HepG2 (cell line): ENCODE data around the gene LITAF. TPM values are rescaled to one million over a fixed set of nuclear protein-coding genes. Genes with fewer than 3 reads are reported as not detected.

Source experiments
- ATAC-seq: fragments of 200-7000 bp; cut with Tn5 transposase; 3 replicates; pipeline ENCODE4 v1.9.1; 2020; ENCODE audit warnings: mild to moderate bottlenecking, moderate library complexity
- BruUV-seq: library from RNA; stranded (reverse); fragments of 400-500 nt; replicated peaks from 2 replicates; lab custom pipeline; 2021; lab: Mats Ljungman, UMichigan
- CTCF ChIA-PET: fragments of 300-600 bp; formaldehyde crosslinking; extraction: SDS; loops from one replicate; lab custom pipeline; 2021; ENCODE audit warnings: low total read pairs, inconsistent platforms, low intra/inter-chr PET ratio; lab: Yijun Ruan, JAX
- POLR2A ChIA-PET: fragments of 350-600 bp; sonication (Branson Sonifier 250); formaldehyde crosslinking; loops from one replicate; lab custom pipeline; 2020; ENCODE audit warnings: antibody characterized with exemption, inconsistent platforms; lab: Yijun Ruan, JAX
- DNase-seq: peaks from one replicate; pipeline ENCODE4 v3.0.0-alpha.2; 2015; ENCODE audit warnings: low spot score
- FAIRE-seq: peaks from 3 replicates; lab custom pipeline; 2011; peaks lifted over from hg19 to GRCh38; lab: Jason Lieb, UNC
- H2AFZ ChIP-seq: one replicate; pipeline ENCODE4 v1.6.1; 2011; ENCODE audit warnings: low read length, inconsistent platforms
- H3K27ac ChIP-seq: fragments of 300-600 bp; 3 replicates; pipeline ENCODE4 v1.8.0; 2011; ENCODE audit warnings: mixed run types, mild to moderate bottlenecking, mixed read lengths, low read length, inconsistent platforms; ENCODE audit not compliant: insufficient read depth; ENCODE audit errors: extremely low read length
- H3K27me3 ChIP-seq, 2 experiments: fragments of 200-600 bp in 1 of 2; 2 replicates in 1 of 2; 3 replicates in 1 of 2; pipeline versions ENCODE4 v1.6.0 to v1.8.0; 2011; ENCODE audit warnings: low read length in 2 of 2, mild to moderate bottlenecking in 2 of 2, moderate library complexity in 2 of 2, inconsistent platforms in 1 of 2; ENCODE audit not compliant: insufficient read depth in 2 of 2, control insufficient read depth in 1 of 2
- H3K36me3 ChIP-seq, 2 experiments: fragments of 200-600 bp in 1 of 2; replicated peaks in 1 of 2; 2 replicates in 1 of 2; 3 replicates in 1 of 2; pipeline versions ENCODE4 v1.5.1 to v1.8.0; 2011; ENCODE audit warnings: low read length in 2 of 2, inconsistent platforms in 1 of 2; ENCODE audit not compliant: insufficient read depth in 2 of 2, control insufficient read depth in 1 of 2
- H3K4me1 ChIP-seq: 2 replicates; pipeline ENCODE4 v1.5.1; 2012; ENCODE audit warnings: low read length, inconsistent platforms; ENCODE audit not compliant: insufficient read depth
- H3K4me2 ChIP-seq: 2 replicates; pipeline ENCODE4 v1.6.0; 2011; ENCODE audit warnings: low read depth, low read length, inconsistent platforms
- H3K4me3 ChIP-seq, 3 experiments: fragments of 200-600 bp in 1 of 3; sonication (generic), shearing (Covaris generic) in 1 of 3; replicated peaks in 1 of 3; 2 replicates each; pipeline ENCODE4 v1.5.1; 2011 to 2016; ENCODE audit warnings: low read length in 3 of 3, inconsistent platforms in 2 of 3, low read depth in 2 of 3, mild to moderate bottlenecking in 2 of 3, control low read depth in 1 of 3, mixed read lengths in 1 of 3; ENCODE audit not compliant: insufficient read depth in 1 of 3
- H3K79me2 ChIP-seq: one replicate; pipeline ENCODE4 v1.6.1; 2011; ENCODE audit warnings: low read length, inconsistent platforms; ENCODE audit not compliant: insufficient read depth
- H3K9ac ChIP-seq: 2 replicates; pipeline ENCODE4 v1.6.0; 2011; ENCODE audit warnings: mild to moderate bottlenecking, low read depth, low read length, inconsistent platforms; ENCODE audit not compliant: insufficient read depth
- H3K9me3 ChIP-seq: 2 replicates; pipeline ENCODE4 v1.5.1; 2012; ENCODE audit warnings: mild to moderate bottlenecking, low read length
- H4K20me1 ChIP-seq: 2 replicates; pipeline ENCODE4 v1.6.0; 2011; ENCODE audit warnings: inconsistent platforms, mild to moderate bottlenecking, low read length, moderate library complexity; ENCODE audit not compliant: insufficient read depth
- GLI4 ChIP-seq: sonication (generic); formaldehyde crosslinking; IDR thresholded peaks from 2 replicates; pipeline ENCODE4 v1.5.1; 2020; ENCODE audit warnings: missing genetic modification reagents, mild to moderate bottlenecking, moderate library complexity, borderline replicate concordance
- SRF ChIP-seq: IDR thresholded peaks from 2 replicates; pipeline ENCODE4 v1.6.1; 2011; ENCODE audit warnings: mild to moderate bottlenecking, low read depth, low read length, moderate library complexity
- ZC3H4 ChIP-seq: sonication (generic); formaldehyde crosslinking; IDR thresholded peaks from 2 replicates; pipeline ENCODE4 v1.4.0; 2020; ENCODE audit warnings: missing genetic modification reagents, borderline replicate concordance
- ZNF3 ChIP-seq: IDR thresholded peaks from 2 replicates; pipeline ENCODE4 v1.7.0; 2017; ENCODE audit warnings: inconsistent platforms
- ZNF644 ChIP-seq: IDR thresholded peaks from 2 replicates; pipeline ENCODE4 v1.6.1; 2016; ENCODE audit warnings: low read depth
- ZNF781 ChIP-seq: sonication (generic); formaldehyde crosslinking; IDR thresholded peaks from 2 replicates; pipeline ENCODE4 v1.5.1; 2020; ENCODE audit warnings: borderline replicate concordance, mild to moderate bottlenecking, missing genetic modification reagents; ENCODE audit errors: not compliant biosample characterization
- WGBS: methylation state at CpG from one replicate; pipeline ENCODE4 v1.1.6; 2017; ENCODE audit warnings: low lambda C conversion rate; 5-methylcytosine and 5-hydroxymethylcytosine counted together
- in situ Hi-C: cut with HindIII; loops from 2 replicates; pipeline ENCODE4 v1.10.0; 2017; ENCODE audit warnings: low pct_unique_long_range_greater_than_20kb; ENCODE audit not compliant: extremely low pct_ligation_motif_present
- intact Hi-C: fragments of 100-400 bp; cut with micrococcal nuclease; formaldehyde crosslinking; loops from one replicate; pipeline ENCODE4 v1.10.0; 2022; ENCODE audit not compliant: unreplicated experiment
- polyA plus RNA-seq, 8 experiments: library from polyadenylated mRNA; depleted of rRNA in 3 of 8; stranded (reverse) in 7 of 8; unstranded in 1 of 8; fragments of >200 nt; fragmentation: Illumina TruSeq in 4 of 8; extraction: Trizol in 4 of 8; gene quantifications; 2 replicates each; pipeline versions ENCODE4 v1.2.1 to v1.2.3, GENCODE V29; 2011 to 2016; ENCODE audit warnings: low read depth in 4 of 8, missing spikeins in 1 of 8, mixed read lengths in 1 of 8; ENCODE audit not compliant: insufficient read depth in 1 of 8
- total RNA-seq, 5 experiments: library from RNA; depleted of rRNA; stranded (reverse); fragments of >200 nt; fragmentation: Illumina TruSeq; extraction: Trizol; gene quantifications; 2 replicates each; pipeline ENCODE4 v1.2.3, GENCODE V29; 2016; ENCODE audit warnings: low read depth in 1 of 5
- TF ChIP-seq, protein P1 (sequence below): sonication (generic); formaldehyde crosslinking; IDR thresholded peaks from 2 replicates; pipeline ENCODE4 v1.4.0; 2020; ENCODE audit warnings: missing genetic modification reagents
- TF ChIP-seq, protein P2 (sequence below): sonication (generic); formaldehyde crosslinking; IDR thresholded peaks from 2 replicates; pipeline ENCODE4 v1.8.0; 2022; ENCODE audit warnings: missing genetic modification reagents, mild to moderate bottlenecking, inconsistent platforms, borderline replicate concordance
- TF ChIP-seq, protein P3 (sequence below): sonication (generic); formaldehyde crosslinking; IDR thresholded peaks from 2 replicates; pipeline ENCODE4 v1.4.0; 2020; ENCODE audit warnings: missing genetic modification reagents
- TF ChIP-seq, protein P4 (sequence below): sonication (generic); formaldehyde crosslinking; IDR thresholded peaks from 2 replicates; pipeline ENCODE4 v1.4.0; 2020; ENCODE audit warnings: missing genetic modification reagents, borderline replicate concordance
- TF ChIP-seq, protein P5 (sequence below): sonication (generic); formaldehyde crosslinking; IDR thresholded peaks from 2 replicates; pipeline ENCODE4 v1.4.0; 2020; ENCODE audit warnings: missing genetic modification reagents, borderline replicate concordance

The LITAF gene
- total and polyA plus RNA-seq, 2 of the 13 experiments (the other 11 are each of a cell fraction or from before 2014, with no cell fraction given), result 80.1 to 141 TPM

DNA sequence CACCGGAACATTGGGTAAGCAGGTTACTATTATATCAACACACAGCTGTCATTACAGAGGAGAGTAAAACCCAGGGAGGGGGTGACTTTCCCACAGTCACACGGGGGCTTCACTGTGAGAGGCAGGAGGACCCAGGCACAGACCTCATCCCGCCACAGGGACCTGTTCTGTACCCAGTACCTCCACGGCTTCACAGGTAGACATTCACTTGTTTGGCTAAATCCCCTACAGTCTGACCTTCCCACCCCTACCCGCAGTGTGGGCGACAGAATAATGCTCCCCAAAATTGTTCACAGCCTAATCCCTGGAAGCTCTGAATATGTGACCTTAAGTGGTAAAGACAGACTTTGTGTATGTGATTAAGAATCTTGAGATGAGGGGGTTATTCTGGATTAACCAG is 16.5 kb downstream of the LITAF start:
- no TSS peak for BruUV-seq
- POLR2A ChIA-PET, result interaction anchor here (1.0 kb wide), 1 partner anchor 15 kb away, joined by 3 read pairs; no protein-coding TSS in a partner anchor
- ATAC-seq, result no peak
- Histone ChIP-seq H3K9me3 (no peaks in the 10 kb centered on the region), H3K9ac (no peak overlapping the region), H3K79me2 (peaks cover 94% of the 10 kb centered on the region), H3K27ac (no peak overlapping the region), H3K4me1 (peaks cover 69% of the 10 kb centered on the region), H3K4me3 (no peak overlapping the region), H2AFZ (no peak overlapping the region), H3K36me3 (peaks cover 0 to 15% of the 10 kb centered on the region in 2 experiments; a peak in 4 of 5 replicates), H3K27me3 (no peaks in the 10 kb centered on the region), H4K20me1 (peaks cover 25% of the 10 kb centered on the region; the same call in 1 of the 2 replicates), H3K4me2 (no peak overlapping the region)
- DNase-seq, result no peak
- TF ChIP-seq SRF (no peak), ZC3H4 (CRISPR knock-in tag) (no peak), ZNF644 (CRISPR knock-in tag) (no peak), ZNF781 (CRISPR knock-in tag) (no peak), GLI4 (CRISPR knock-in tag) (no peak), ZNF3 (CRISPR knock-in tag) (no peak)
- TF ChIP-seq, protein P1, sequence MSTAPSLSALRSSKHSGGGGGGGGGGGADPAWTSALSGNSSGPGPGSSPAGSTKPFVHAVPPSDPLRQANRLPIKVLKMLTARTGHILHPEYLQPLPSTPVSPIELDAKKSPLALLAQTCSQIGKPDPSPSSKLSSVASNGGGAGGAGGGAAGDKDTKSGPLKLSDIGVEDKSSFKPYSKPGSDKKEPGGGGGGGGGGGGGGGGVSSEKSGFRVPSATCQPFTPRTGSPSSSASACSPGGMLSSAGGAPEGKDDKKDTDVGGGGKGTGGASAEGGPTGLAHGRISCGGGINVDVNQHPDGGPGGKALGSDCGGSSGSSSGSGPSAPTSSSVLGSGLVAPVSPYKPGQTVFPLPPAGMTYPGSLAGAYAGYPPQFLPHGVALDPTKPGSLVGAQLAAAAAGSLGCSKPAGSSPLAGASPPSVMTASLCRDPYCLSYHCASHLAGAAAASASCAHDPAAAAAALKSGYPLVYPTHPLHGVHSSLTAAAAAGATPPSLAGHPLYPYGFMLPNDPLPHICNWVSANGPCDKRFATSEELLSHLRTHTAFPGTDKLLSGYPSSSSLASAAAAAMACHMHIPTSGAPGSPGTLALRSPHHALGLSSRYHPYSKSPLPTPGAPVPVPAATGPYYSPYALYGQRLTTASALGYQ, result no peak
- TF ChIP-seq, protein P2, sequence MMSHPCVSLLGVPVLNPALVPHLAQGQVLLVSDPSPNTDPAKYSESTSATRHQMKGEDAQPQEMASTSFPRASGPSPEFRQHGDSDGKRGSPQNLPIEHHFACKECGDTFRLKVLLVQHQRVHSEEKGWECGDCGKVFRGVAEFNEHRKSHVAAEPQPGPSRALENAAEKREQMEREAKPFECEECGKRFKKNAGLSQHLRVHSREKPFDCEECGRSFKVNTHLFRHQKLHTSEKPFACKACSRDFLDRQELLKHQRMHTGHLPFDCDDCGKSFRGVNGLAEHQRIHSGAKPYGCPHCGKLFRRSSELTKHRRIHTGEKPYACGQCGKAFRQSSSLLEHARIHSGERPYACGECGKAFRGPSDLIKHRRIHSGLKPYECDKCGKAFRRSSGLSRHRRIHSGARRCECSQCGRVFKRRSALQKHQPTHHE (CRISPR knock-in tag), result no peak
- TF ChIP-seq, protein P3, sequence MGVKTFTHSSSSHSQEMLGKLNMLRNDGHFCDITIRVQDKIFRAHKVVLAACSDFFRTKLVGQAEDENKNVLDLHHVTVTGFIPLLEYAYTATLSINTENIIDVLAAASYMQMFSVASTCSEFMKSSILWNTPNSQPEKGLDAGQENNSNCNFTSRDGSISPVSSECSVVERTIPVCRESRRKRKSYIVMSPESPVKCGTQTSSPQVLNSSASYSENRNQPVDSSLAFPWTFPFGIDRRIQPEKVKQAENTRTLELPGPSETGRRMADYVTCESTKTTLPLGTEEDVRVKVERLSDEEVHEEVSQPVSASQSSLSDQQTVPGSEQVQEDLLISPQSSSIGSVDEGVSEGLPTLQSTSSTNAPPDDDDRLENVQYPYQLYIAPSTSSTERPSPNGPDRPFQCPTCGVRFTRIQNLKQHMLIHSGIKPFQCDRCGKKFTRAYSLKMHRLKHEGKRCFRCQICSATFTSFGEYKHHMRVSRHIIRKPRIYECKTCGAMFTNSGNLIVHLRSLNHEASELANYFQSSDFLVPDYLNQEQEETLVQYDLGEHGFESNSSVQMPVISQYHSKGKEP (CRISPR knock-in tag), result no peak
- TF ChIP-seq, protein P4, sequence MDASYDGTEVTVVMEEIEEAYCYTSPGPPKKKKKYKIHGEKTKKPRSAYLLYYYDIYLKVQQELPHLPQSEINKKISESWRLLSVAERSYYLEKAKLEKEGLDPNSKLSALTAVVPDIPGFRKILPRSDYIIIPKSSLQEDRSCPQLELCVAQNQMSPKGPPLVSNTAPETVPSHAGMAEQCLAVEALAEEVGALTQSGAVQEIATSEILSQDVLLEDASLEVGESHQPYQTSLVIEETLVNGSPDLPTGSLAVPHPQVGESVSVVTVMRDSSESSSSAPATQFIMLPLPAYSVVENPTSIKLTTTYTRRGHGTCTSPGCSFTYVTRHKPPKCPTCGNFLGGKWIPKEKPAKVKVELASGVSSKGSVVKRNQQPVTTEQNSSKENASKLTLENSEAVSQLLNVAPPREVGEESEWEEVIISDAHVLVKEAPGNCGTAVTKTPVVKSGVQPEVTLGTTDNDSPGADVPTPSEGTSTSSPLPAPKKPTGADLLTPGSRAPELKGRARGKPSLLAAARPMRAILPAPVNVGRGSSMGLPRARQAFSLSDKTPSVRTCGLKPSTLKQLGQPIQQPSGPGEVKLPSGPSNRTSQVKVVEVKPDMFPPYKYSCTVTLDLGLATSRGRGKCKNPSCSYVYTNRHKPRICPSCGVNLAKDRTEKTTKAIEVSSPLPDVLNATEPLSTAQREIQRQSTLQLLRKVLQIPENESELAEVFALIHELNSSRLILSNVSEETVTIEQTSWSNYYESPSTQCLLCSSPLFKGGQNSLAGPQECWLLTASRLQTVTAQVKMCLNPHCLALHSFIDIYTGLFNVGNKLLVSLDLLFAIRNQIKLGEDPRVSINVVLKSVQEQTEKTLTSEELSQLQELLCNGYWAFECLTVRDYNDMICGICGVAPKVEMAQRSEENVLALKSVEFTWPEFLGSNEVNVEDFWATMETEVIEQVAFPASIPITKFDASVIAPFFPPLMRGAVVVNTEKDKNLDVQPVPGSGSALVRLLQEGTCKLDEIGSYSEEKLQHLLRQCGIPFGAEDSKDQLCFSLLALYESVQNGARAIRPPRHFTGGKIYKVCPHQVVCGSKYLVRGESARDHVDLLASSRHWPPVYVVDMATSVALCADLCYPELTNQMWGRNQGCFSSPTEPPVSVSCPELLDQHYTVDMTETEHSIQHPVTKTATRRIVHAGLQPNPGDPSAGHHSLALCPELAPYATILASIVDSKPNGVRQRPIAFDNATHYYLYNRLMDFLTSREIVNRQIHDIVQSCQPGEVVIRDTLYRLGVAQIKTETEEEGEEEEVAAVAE, result no peak
- TF ChIP-seq, protein P5, sequence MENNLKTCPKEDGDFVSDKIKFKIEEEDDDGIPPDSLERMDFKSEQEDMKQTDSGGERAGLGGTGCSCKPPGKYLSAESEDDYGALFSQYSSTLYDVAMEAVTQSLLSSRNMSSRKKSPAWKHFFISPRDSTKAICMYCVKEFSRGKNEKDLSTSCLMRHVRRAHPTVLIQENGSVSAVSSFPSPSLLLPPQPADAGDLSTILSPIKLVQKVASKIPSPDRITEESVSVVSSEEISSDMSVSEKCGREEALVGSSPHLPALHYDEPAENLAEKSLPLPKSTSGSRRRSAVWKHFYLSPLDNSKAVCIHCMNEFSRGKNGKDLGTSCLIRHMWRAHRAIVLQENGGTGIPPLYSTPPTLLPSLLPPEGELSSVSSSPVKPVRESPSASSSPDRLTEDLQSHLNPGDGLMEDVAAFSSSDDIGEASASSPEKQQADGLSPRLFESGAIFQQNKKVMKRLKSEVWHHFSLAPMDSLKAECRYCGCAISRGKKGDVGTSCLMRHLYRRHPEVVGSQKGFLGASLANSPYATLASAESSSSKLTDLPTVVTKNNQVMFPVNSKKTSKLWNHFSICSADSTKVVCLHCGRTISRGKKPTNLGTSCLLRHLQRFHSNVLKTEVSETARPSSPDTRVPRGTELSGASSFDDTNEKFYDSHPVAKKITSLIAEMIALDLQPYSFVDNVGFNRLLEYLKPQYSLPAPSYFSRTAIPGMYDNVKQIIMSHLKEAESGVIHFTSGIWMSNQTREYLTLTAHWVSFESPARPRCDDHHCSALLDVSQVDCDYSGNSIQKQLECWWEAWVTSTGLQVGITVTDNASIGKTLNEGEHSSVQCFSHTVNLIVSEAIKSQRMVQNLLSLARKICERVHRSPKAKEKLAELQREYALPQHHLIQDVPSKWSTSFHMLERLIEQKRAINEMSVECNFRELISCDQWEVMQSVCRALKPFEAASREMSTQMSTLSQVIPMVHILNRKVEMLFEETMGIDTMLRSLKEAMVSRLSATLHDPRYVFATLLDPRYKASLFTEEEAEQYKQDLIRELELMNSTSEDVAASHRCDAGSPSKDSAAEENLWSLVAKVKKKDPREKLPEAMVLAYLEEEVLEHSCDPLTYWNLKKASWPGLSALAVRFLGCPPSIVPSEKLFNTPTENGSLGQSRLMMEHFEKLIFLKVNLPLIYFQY (CRISPR knock-in tag), result no peak
- intact Hi-C loops (no loop called here), in situ Hi-C loops (no loop called here)
- CTCF ChIA-PET, result no interaction called here
- WGBS, result 97% methylated on average over 6 of the region's 6 CpGs
- FAIRE-seq, result no peak
